Occipital lobe (tissue), 2 donors: ENCODE measurements around the gene ASTL. TPM values are rescaled to one million over a fixed set of nuclear protein-coding genes. Genes with fewer than 3 reads are reported as not detected.
"Not testable (repeated sequence)": the region's sequence is repeated elsewhere in the genome, so short reads cannot be mapped to it uniquely, and the experiment has no call there.

Experiments
- DNase-seq: peaks from one replicate; lab custom pipeline; 2025; lab: John Stamatoyannopoulos, UW
- total RNA-seq: library from RNA; depleted of rRNA; stranded (reverse); fragments of >200 nt; gene quantifications from one replicate; pipeline ENCODE4 v1.2.3, GENCODE V29; 2014

The ASTL gene
- total RNA-seq, 1 donor from 2014 or later = not detected

- no peak for DNase-seq
Observed at GRCh38 chr2:96099861-96100798, 38.2 kb downstream of the ASTL start.

GRCh38 chr2:96098900-96099590, 39.3 kb downstream of the ASTL start:
- no peak for DNase-seq

GRCh38 chr2:96097951-96098823, 40.1 kb downstream of the ASTL start:
- no peak for DNase-seq

GRCh38 chr2:96097441-96097840, 40.9 kb downstream of the ASTL start:
- DNase-seq = no peak

- no peak for DNase-seq
Observed at GRCh38 chr2:96095116-96095636, 43.1 kb downstream of the ASTL start.

GRCh38 chr2:96093528-96093927, 44.8 kb downstream of the ASTL start:
- DNase-seq = no peak

- no peak for DNase-seq
Observed at GRCh38 chr2:96092951-96093350, 45.4 kb downstream of the ASTL start.

GRCh38 chr2:96092573-96092877, 45.8 kb downstream of the ASTL start:
- no peak for DNase-seq

- no peak for DNase-seq
Observed at GRCh38 chr2:96091711-96092572, 46.4 kb downstream of the ASTL start.

GRCh38 chr2:96091141-96091710, 47.1 kb downstream of the ASTL start:
- no peak for DNase-seq

- DNase-seq = peak; percentile 8
Observed at GRCh38 chr2:96090196-96090926, 47.9 kb downstream of the ASTL start.

- no peak for DNase-seq
Observed at GRCh38 chr2:96089356-96090195, 48.7 kb downstream of the ASTL start.

- no peak for DNase-seq
Observed at GRCh38 chr2:96088340-96089335, 49.7 kb downstream of the ASTL start.

GRCh38 chr2:96087130-96087529, 51.2 kb downstream of the ASTL start:
- no peak for DNase-seq

- no peak for DNase-seq
Observed at GRCh38 chr2:96085541-96086355, 52.6 kb downstream of the ASTL start.

- not testable (repeated sequence) for DNase-seq
Observed at GRCh38 chr2:96084858-96085518, 53.3 kb downstream of the ASTL start.
